Naive thymus-derived CD4-positive, alpha-beta T cell (primary cell): ENCODE measurements around the gene RBFA. TPM values are rescaled to one million over a fixed set of nuclear protein-coding genes. Genes with fewer than 3 reads are reported as not detected.
"Not testable (repeated sequence)": the region's sequence is repeated elsewhere in the genome, so short reads cannot be mapped to it uniquely, and the experiment has no call there.

Experiments
- ATAC-seq: fragments of 150-1000 bp; cut with Tn5 transposase; 2 replicates; pipeline ENCODE4 v1.10.0; 2021; ENCODE audit warnings: mild to moderate bottlenecking, moderate library complexity
- CTCF ChIA-PET: fragments of 350-600 bp; sonication (Branson Sonifier 250); formaldehyde crosslinking; loops from one replicate; lab custom pipeline; 2021; ENCODE audit warnings: antibody characterized with exemption; lab: Charles Lee
- POLR2A ChIA-PET: fragments of 350-600 bp; sonication (Branson Sonifier 250); formaldehyde crosslinking; loops from one replicate; lab custom pipeline; 2021; ENCODE audit warnings: antibody characterized with exemption, inconsistent platforms; lab: Charles Lee
- DNase-seq, 9 donors: peaks; one replicate each; pipeline versions ENCODE4 v3.0.0 to v3.0.0-alpha.2; 2020 to 2022; ENCODE audit warnings: mixed read lengths in 1 of 9
- H3K27ac ChIP-seq: one replicate; pipeline ENCODE4 v1.7.0; 2013; ENCODE audit warnings: mild to moderate bottlenecking, low read depth, low read length, moderate library complexity
- H3K27me3 ChIP-seq, 2 donors: one replicate each; pipeline ENCODE4 v1.7.0; 2013; ENCODE audit warnings: low read length in 2 of 2, mild to moderate bottlenecking in 2 of 2, moderate library complexity in 2 of 2; ENCODE audit not compliant: control insufficient read depth in 2 of 2, insufficient read depth in 2 of 2
- H3K36me3 ChIP-seq, 3 experiments: 1 replicate in 2 of 3; 2 replicates in 1 of 3; pipeline ENCODE4 v1.7.0; 2013; ENCODE audit warnings: low read length in 3 of 3, mild to moderate bottlenecking in 3 of 3, moderate library complexity in 1 of 3; ENCODE audit not compliant: insufficient read depth in 3 of 3, control insufficient read depth in 2 of 3
- H3K4me1 ChIP-seq, 2 donors: one replicate each; pipeline ENCODE4 v1.7.0; 2013; ENCODE audit warnings: low read length in 2 of 2, mild to moderate bottlenecking in 2 of 2, moderate library complexity in 1 of 2; ENCODE audit not compliant: control insufficient read depth in 2 of 2, insufficient read depth in 2 of 2
- H3K4me3 ChIP-seq: 2 replicates; pipeline ENCODE4 v1.7.0; 2013; ENCODE audit warnings: mild to moderate bottlenecking, low read length
- H3K9me3 ChIP-seq, 3 experiments: 1 replicate in 2 of 3; 2 replicates in 1 of 3; pipeline ENCODE4 v1.7.0; 2013; ENCODE audit warnings: low read length in 3 of 3; ENCODE audit not compliant: control insufficient read depth in 2 of 3
- H3K27ac Mint-ChIP-seq, 9 donors: one replicate each; pipeline ENCODE4 v1.8.0; 2020 to 2022; ENCODE audit warnings: mixed read lengths in 9 of 9, mild to moderate bottlenecking in 8 of 9, moderate library complexity in 5 of 9, inconsistent platforms in 2 of 9
- H3K27me3 Mint-ChIP-seq, 5 donors: one replicate each; pipeline ENCODE4 v1.8.0; 2021 to 2022; ENCODE audit warnings: mixed read lengths in 5 of 5, mild to moderate bottlenecking in 1 of 5
- H3K36me3 Mint-ChIP-seq, 5 donors: one replicate each; pipeline ENCODE4 v1.8.0; 2020 to 2022; ENCODE audit warnings: mixed read lengths in 5 of 5, mild to moderate bottlenecking in 3 of 5, inconsistent platforms in 1 of 5
- H3K4me1 Mint-ChIP-seq, 7 donors: one replicate each; pipeline ENCODE4 v1.8.0; 2020 to 2022; ENCODE audit warnings: mixed read lengths in 7 of 7, mild to moderate bottlenecking in 3 of 7, inconsistent platforms in 1 of 7
- H3K4me3 Mint-ChIP-seq, 10 donors: one replicate each; pipeline ENCODE4 v1.8.0; 2020 to 2022; ENCODE audit warnings: mild to moderate bottlenecking in 10 of 10, mixed read lengths in 10 of 10, moderate library complexity in 6 of 10, inconsistent platforms in 2 of 10
- H3K9me3 Mint-ChIP-seq, 11 donors: one replicate each; pipeline ENCODE4 v1.8.0; 2020 to 2022; ENCODE audit warnings: mixed read lengths in 11 of 11, mild to moderate bottlenecking in 4 of 11, inconsistent platforms in 1 of 11, moderate library complexity in 1 of 11
- intact Hi-C, 2 donors: fragments of 100-400 bp; cut with micrococcal nuclease; formaldehyde crosslinking; loops; one replicate each; pipeline ENCODE4 v1.15.1; 2023
- polyA plus RNA-seq, 2 donors: library from polyadenylated mRNA; unstranded; fragments of 300-500 nt; fragmentation: Illumina TruSeq; gene quantifications; one replicate each; pipeline ENCODE4 v1.2.3, GENCODE V29; 2021
- total RNA-seq, 6 experiments: library from RNA in 5 of 6; stranded (reverse) in 5 of 6; gene quantifications; 1 replicate in 5 of 6; 2 replicates in 1 of 6; pipeline ENCODE4 v1.2.3 and lab custom pipeline; 2021 to 2026

Gene RBFA
- total and polyA plus RNA-seq, 7 experiments from 2014 or later = 14.6 to 23.5 (median 21.6) TPM

- ATAC-seq = peak; percentile 97
- H3K4me1 Mint-ChIP-seq = peaks cover 30 to 45% (median 38%) of the 10 kb centered on the region in 7 donors
- peak; percentile 76 to 88 (median 84) for DNase-seq
- Histone ChIP-seq H3K9me3 (no peaks in the 10 kb centered on the region), H3K27ac (peak within 1 kb of the TSS; percentile 93), H3K27me3 (no peaks in the 10 kb centered on the region), H3K4me1 (peaks cover 20 to 27% of the 10 kb centered on the region in 2 donors), H3K4me3 (peak within 1 kb of the TSS; percentile 94), H3K36me3 (peaks cover 0 to 12% (median 0%) of the 10 kb centered on the region in 3 experiments)
- H3K4me3 Mint-ChIP-seq = peak within 1 kb of the TSS; percentile 80 to 97 (median 92)
- intact Hi-C loops = loop anchor here (1.0 to 10.0 kb wide), 12 partner anchors 24 to 920 kb away; partner anchors contain the start of genes CTDP1 (in 2 of the 2), HSBP1L1 (in 2 of the 2), RBFA (in 2 of the 2) and SLC66A2 (in 2 of the 2)
- CTCF ChIA-PET = interaction anchor here (1.0 kb wide), 1 partner anchor 12 kb away, joined by 3 read pairs; no protein-coding TSS in a partner anchor
- POLR2A ChIA-PET = interaction anchor here (0.6 to 3.3 kb wide), 8 partner anchors 16 to 309 kb away, joined by 3 to 19 read pairs (median 4); partner anchors contain the start of genes CTDP1, HSBP1L1 and SLC66A2
- peaks cover 0 to 5% (median 0%) of the 10 kb centered on the region in 5 donors for H3K27me3 Mint-ChIP-seq
- peaks cover 0 to 1% (median 0%) of the 10 kb centered on the region in 11 donors for H3K9me3 Mint-ChIP-seq
- H3K36me3 Mint-ChIP-seq = peaks cover 0 to 15% (median 4%) of the 10 kb centered on the region in 5 donors
- H3K27ac Mint-ChIP-seq = peak within 1 kb of the TSS; percentile 85 to 98 (median 95)
Observed at GRCh38 chr18:79988451-79989194, 45.6 kb upstream of the RBFA start, which contains the start of gene TXNL4A. Gene TXNL4A (minus strand): TSS chr18:79988563. CDS start chr18:79988392, 171 bp downstream.

GRCh38 chr18:79989195-79989497, 45.1 kb upstream of the RBFA start:
- peak overlapping the region; percentile 85 to 98 (median 95) for H3K27ac Mint-ChIP-seq
- POLR2A ChIA-PET = interaction anchor here (0.6 to 3.3 kb wide), 3 partner anchors 23 to 214 kb away, joined by 3 to 19 read pairs (median 4); partner anchors contain the start of gene HSBP1L1
- peaks cover 0 to 11% (median 4%) of the 10 kb centered on the region in 5 donors for H3K36me3 Mint-ChIP-seq
- no peak for DNase-seq
- peaks cover 0 to 1% (median 0%) of the 10 kb centered on the region in 11 donors for H3K9me3 Mint-ChIP-seq
- H3K27me3 Mint-ChIP-seq = peaks cover 0 to 5% (median 0%) of the 10 kb centered on the region in 5 donors
- no peaks in the 10 kb centered on the region for H3K27me3 ChIP-seq
- peaks cover 20 to 23% of the 10 kb centered on the region in 2 donors for H3K4me1 ChIP-seq
- intact Hi-C loops = loop anchor here (2.0 to 10.0 kb wide), 5 partner anchors 194 to 920 kb away; partner anchors contain the start of genes ATP9B (in 1 of the 2) and KCNG2 (in 1 of the 2)
- H3K36me3 ChIP-seq = peaks cover 0 to 12% (median 0%) of the 10 kb centered on the region in 3 experiments
- H3K27ac ChIP-seq = peak overlapping the region; percentile 93
- peak overlapping the region; percentile 94 for H3K4me3 ChIP-seq
- peak overlapping the region; percentile 80 to 97 (median 92) for H3K4me3 Mint-ChIP-seq
- CTCF ChIA-PET = no interaction called here
- no peak for ATAC-seq
- H3K4me1 Mint-ChIP-seq = peaks cover 25 to 40% (median 33%) of the 10 kb centered on the region in 7 donors
- no peaks in the 10 kb centered on the region for H3K9me3 ChIP-seq

GRCh38 chr18:79991494-79991893, 42.7 kb upstream of the RBFA start:
- Histone ChIP-seq H3K4me1 (peaks cover 11 to 18% of the 10 kb centered on the region in 2 donors), H3K36me3 (peaks cover 0 to 5% (median 0%) of the 10 kb centered on the region in 3 experiments), H3K4me3 (no peak overlapping the region), H3K27me3 (no peaks in the 10 kb centered on the region), H3K9me3 (no peaks in the 10 kb centered on the region), H3K27ac (no peak overlapping the region)
- ATAC-seq = no peak
- ChIA-PET CTCF (no interaction called here), POLR2A (no interaction called here)
- no peak overlapping the region for H3K27ac Mint-ChIP-seq
- H3K36me3 Mint-ChIP-seq = peaks cover 0 to 5% (median 0%) of the 10 kb centered on the region in 5 donors
- DNase-seq = no peak
- H3K9me3 Mint-ChIP-seq = peaks cover 0 to 1% (median 0%) of the 10 kb centered on the region in 11 donors
- intact Hi-C loops = no loop called here
- H3K27me3 Mint-ChIP-seq = peaks cover 0 to 7% (median 0%) of the 10 kb centered on the region in 5 donors
- H3K4me1 Mint-ChIP-seq = peaks cover 13 to 20% (median 16%) of the 10 kb centered on the region in 7 donors
- H3K4me3 Mint-ChIP-seq = no peak overlapping the region

DNA sequence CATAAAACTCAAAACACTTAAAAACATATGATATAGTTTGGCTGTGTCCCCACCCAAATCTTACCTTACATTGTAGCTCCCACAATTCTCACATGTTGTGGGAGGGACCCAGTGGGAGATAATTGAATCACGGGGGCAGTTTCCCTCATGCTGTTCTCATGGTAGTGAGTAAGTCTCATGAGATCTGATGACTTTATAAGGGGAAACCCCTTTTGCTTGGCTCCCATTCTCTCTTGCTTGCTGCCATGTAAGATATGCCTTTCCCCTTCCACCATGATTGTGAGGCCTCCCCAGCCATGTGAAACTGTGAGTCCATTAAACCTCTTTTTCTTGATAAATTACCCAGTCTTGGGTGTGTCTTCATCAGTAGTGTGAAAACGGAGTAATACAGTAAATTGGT, 34.5 kb upstream of the RBFA start:
- peaks cover 0 to 14% (median 0%) of the 10 kb centered on the region in 3 experiments for H3K9me3 ChIP-seq
- H3K4me1 ChIP-seq, CTCF ChIA-PET, H3K4me3 ChIP-seq, intact Hi-C loops, H3K4me1 Mint-ChIP-seq, H3K27me3 ChIP-seq, H3K27ac ChIP-seq, POLR2A ChIA-PET, H3K36me3 ChIP-seq, H3K27me3 Mint-ChIP-seq, DNase-seq, ATAC-seq, H3K4me3 Mint-ChIP-seq: not testable (repeated sequence)
- Mint-ChIP-seq H3K36me3 (peaks cover 0 to 17% (median 3%) of the 10 kb centered on the region in 5 donors), H3K27ac (peak overlapping the region in 1 of 9 donors; percentile 3), H3K9me3 (peaks cover 5 to 34% (median 12%) of the 10 kb centered on the region in 11 donors)

- no peaks in the 10 kb centered on the region for H3K4me1 ChIP-seq
- no peaks in the 10 kb centered on the region for H3K36me3 ChIP-seq
- POLR2A ChIA-PET = no interaction called here
- H3K27me3 ChIP-seq = no peaks in the 10 kb centered on the region
- H3K27ac ChIP-seq = no peak overlapping the region
- CTCF ChIA-PET = no interaction called here
- DNase-seq (no peak), ATAC-seq (no peak)
- H3K4me1 Mint-ChIP-seq = no peaks in the 10 kb centered on the region
- intact Hi-C loops = no loop called here
- no peak overlapping the region for H3K4me3 Mint-ChIP-seq
- H3K27me3 Mint-ChIP-seq = no peaks in the 10 kb centered on the region
- peaks cover 0 to 19% (median 3%) of the 10 kb centered on the region in 5 donors for H3K36me3 Mint-ChIP-seq
- H3K4me3 ChIP-seq = no peak overlapping the region
- no peak overlapping the region for H3K27ac Mint-ChIP-seq
- peaks cover 0 to 14% (median 0%) of the 10 kb centered on the region in 3 experiments for H3K9me3 ChIP-seq
- H3K9me3 Mint-ChIP-seq = peaks cover 5 to 34% (median 12%) of the 10 kb centered on the region in 11 donors
Observed at GRCh38 chr18:80000877-80001276, 33.4 kb upstream of the RBFA start.

DNA sequence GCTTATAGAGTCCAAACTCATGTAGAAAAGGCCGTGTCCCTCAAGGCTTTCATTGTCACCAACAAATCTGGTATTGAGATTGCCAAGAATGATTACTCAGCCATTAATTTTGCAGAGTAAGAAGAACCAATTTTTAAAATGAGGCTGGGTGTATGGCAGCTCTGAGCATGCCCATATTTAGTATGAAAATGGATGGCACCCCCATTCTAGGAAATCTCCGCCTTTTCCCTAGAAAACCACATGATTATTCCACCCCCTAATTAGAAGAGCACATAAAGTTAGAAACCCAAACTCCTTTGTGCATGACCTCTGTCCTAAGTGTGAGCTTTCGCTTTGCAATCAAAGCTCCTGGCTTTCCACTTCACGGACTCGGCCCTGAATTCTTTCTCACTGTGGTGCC, 31.8 kb upstream of the RBFA start:
- no peak overlapping the region for H3K27ac Mint-ChIP-seq
- no peaks in the 10 kb centered on the region for H3K27me3 Mint-ChIP-seq
- intact Hi-C loops = no loop called here
- no peaks in the 10 kb centered on the region for H3K36me3 ChIP-seq
- no peaks in the 10 kb centered on the region for H3K4me1 ChIP-seq
- no peaks in the 10 kb centered on the region for H3K4me1 Mint-ChIP-seq
- H3K4me3 Mint-ChIP-seq = no peak overlapping the region
- peaks cover 5 to 47% (median 17%) of the 10 kb centered on the region in 11 donors for H3K9me3 Mint-ChIP-seq
- no peak overlapping the region for H3K27ac ChIP-seq
- H3K27me3 ChIP-seq = no peaks in the 10 kb centered on the region
- H3K4me3 ChIP-seq = no peak overlapping the region
- no peak for ATAC-seq
- peaks cover 0 to 21% (median 3%) of the 10 kb centered on the region in 5 donors for H3K36me3 Mint-ChIP-seq
- ChIA-PET CTCF (no interaction called here), POLR2A (no interaction called here)
- no peak for DNase-seq
- peaks cover 0 to 14% (median 0%) of the 10 kb centered on the region in 3 experiments for H3K9me3 ChIP-seq
